NCI-H2227 (cell line): ENCODE measurements around the gene NPL.
A peak's percentile ranks its signal among the peaks of the same experiment; 100 is the strongest.

ENCODE experiments used
- DNase-seq: peaks from one replicate; lab custom pipeline; 2025; ENCODE audit not compliant: unreplicated experiment; lab: John Stamatoyannopoulos, UW

NPL gene

GRCh38 chr1:182777386-182777785 lies 12.2 kb upstream of the NPL start:
- DNase-seq, result no peak

- DNase-seq, result no peak
Observed at GRCh38 chr1:182778862-182779261, 10.7 kb upstream of the NPL start.

GRCh38 chr1:182779530-182779929 lies 10.0 kb upstream of the NPL start:
- DNase-seq, result no peak

GRCh38 chr1:182781841-182782586 lies 7.6 kb upstream of the NPL start:
- peak; percentile 27 for DNase-seq

- DNase-seq, result no peak
Observed at GRCh38 chr1:182782587-182782913, 7.0 kb upstream of the NPL start.

GRCh38 chr1:182783068-182783467 lies 6.5 kb upstream of the NPL start:
- DNase-seq, result no peak

- DNase-seq, result peak; percentile 83
Observed at GRCh38 chr1:182784556-182785171, 4.9 kb upstream of the NPL start.

- DNase-seq, result no peak
Observed at GRCh38 chr1:182785181-182785580, 4.4 kb upstream of the NPL start.

GRCh38 chr1:182786223-182786994 lies 3.2 kb upstream of the NPL start:
- peak; percentile 64 for DNase-seq

- no peak for DNase-seq
Observed at GRCh38 chr1:182786995-182787324, 2.6 kb upstream of the NPL start.

GRCh38 chr1:182791281-182792179 lies 2.0 kb downstream of the NPL start:
- DNase-seq, result no peak

GRCh38 chr1:182794091-182794490 lies 4.5 kb downstream of the NPL start:
- DNase-seq, result no peak

- no peak for DNase-seq
Observed at GRCh38 chr1:182794676-182795201, 5.2 kb downstream of the NPL start.

- DNase-seq, result no peak
Observed at GRCh38 chr1:182795563-182796228, 6.1 kb downstream of the NPL start.

- DNase-seq, result no peak
Observed at GRCh38 chr1:182802006-182802803, 12.6 kb downstream of the NPL start.

- no peak for DNase-seq
Observed at GRCh38 chr1:182803846-182804245, 14.3 kb downstream of the NPL start.

GRCh38 chr1:182806015-182806678 lies 16.6 kb downstream of the NPL start:
- DNase-seq, result peak; percentile 10

GRCh38 chr1:182807907-182808306 lies 18.3 kb downstream of the NPL start:
- no peak for DNase-seq

GRCh38 chr1:182809414-182809957 lies 19.9 kb downstream of the NPL start:
- DNase-seq, result no peak
